HG02798 (cell line): ENCODE results near the gene IFI27L1.

Source experiments
- ATAC-seq: cut with Tn5 transposase; IDR thresholded peaks from one replicate; pipeline ENCODE4 v1.9.1; 2021; ENCODE audit warnings: mild to moderate bottlenecking; ENCODE audit not compliant: unreplicated experiment, poor library complexity

Gene IFI27L1, protein sequence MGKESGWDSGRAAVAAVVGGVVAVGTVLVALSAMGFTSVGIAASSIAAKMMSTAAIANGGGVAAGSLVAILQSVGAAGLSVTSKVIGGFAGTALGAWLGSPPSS

DNA sequence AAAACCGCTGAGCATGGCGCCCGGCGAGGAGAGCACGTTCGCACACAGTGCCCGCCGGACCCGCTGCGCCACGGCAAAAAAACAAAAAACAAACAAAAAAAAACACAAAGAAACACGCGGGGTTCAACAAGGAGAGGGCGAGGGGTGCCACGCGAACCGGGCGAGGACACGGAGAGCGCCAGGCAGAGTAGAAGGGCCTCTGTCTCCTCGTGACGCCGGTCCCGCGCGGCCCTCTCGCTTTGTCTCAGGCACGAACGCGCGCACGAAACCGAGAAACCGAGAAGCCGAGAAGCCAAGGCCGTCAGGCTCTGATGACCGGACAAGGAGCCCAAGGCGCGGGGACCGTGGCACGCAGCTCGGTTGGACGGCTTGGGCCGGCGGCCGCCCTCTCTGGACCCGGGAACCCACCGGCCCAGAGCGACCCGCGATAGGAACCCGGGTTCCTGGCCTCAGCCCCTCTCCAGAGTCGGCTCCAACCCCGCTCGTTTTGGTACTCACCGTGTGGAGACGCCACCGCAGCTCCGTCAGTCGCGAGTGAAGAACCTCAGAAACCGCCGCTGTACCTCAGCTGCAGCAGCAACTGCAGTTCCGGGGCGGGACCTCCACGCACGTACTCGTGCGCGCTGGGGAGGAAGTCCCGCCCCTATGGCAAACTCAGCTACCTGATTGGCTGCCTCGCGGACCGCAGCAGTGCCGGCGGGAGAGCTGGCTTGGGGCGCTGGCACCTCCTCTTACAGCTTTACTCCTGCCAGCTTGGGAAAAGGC, at the start of gene IFI27L1, which contains the start of gene DDX24:
TSS of gene IFI27L1 (plus strand) at position 690 of the 765 bp plus-strand sequence. CDS start 15,628 bp downstream, outside the sequence.
TSS of gene DDX24 (minus strand) at position 582 of the 765 bp plus-strand sequence. CDS start 1,460 bp downstream, outside the sequence.
- peak; percentile 99 for ATAC-seq

DNA sequence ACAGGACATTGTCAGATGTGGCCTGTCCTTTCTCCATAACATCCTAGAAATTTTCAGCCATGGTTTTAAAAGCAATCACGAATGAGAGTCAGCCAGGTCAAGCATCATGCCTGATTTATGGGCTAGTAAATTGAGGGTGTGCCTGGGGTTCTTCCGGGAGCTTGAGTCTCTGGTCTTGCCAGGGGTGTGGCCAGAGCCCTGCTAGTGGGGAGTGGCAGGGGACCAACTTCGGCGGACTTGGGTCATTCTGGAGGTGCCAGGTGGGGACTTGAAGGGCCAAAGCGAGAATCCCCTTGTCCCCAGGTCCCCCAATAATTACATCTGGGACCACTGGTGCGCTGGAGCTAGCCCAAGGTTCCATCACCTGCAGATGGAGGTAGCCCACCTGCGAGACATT, 49.2 kb upstream of the IFI27L1 start:
- ATAC-seq, result no peak

DNA sequence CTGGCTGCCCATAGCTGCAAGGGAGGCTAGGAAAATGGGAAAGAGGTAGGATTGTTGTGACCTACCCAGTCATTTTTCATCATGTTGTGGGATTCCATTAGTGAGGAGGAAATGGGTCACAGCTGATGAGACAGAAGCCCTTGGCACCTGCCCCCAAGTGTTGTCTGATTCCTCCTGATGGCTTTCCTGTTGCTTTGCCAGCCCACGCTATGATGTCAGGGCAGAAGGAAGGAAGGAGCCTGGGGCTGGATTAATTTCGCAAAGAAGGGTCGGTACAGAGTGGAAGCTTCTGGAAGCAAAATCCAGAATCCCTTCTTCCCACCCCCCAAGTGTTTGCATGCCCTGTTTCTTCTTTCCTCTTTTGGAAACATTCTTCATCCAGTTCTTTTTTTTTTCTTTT, 46.2 kb upstream of the IFI27L1 start:
- no peak for ATAC-seq

DNA sequence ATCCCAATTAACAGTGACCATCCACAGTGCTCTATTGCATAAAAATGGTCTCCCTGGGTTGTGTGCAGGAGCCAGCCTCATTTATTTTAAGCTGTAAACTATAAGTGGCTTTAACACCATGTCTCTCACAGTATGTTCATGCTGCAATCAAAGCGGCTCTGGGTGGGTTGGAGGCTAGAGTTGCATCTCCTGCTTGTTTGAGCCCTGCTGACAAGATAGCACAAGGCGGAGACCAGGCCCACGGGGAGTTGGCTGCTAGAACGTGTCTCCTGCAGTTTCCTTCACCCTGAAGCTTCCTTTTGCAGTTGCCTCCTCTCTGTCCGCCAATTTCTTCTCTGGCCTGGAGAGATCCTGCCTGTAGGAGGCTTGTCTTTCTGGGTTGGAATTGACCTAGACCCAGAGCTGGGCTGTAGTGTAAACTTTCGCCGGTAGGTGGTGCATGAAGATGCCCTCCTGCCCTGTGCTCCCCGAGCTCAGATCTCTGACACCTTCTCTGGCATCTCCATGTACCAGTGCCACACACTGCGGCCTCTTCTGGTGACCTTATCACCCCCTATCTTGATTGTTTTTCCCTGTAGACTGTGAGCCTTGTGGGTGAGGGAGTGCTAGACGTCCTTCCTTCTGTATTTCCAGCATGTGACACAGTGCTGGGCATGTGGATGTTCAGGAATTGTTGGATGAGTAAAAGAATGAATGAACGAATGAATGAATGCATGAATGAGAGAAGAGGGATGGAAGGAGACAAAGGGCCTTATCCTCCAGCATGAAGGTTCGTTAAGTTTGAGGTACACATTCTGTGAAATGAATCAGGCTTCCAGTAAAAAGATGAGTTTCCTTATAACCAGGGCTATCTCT, 44.6 kb upstream of the IFI27L1 start:
- ATAC-seq, result peak; percentile 83

DNA sequence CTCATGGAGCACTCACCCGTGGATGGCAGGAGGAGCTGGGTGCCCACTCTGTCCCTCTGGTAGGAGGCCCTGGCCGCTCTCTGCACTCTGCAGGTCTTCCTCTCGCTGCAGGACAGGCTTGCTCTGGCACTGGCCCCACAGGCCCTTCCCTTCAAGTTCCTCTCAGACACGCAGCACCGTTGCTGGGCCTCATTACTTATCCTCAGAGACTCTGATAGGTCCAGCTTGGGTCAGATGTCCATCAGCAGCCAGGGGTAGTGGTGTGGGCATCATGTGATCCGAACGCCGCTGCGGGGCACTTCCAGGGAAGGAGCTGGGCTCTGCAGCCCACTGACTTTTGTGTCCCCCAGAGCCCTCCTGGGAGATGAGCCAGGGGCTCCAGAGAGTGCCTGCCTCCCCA, 43.2 kb upstream of the IFI27L1 start:
- no peak for ATAC-seq

DNA sequence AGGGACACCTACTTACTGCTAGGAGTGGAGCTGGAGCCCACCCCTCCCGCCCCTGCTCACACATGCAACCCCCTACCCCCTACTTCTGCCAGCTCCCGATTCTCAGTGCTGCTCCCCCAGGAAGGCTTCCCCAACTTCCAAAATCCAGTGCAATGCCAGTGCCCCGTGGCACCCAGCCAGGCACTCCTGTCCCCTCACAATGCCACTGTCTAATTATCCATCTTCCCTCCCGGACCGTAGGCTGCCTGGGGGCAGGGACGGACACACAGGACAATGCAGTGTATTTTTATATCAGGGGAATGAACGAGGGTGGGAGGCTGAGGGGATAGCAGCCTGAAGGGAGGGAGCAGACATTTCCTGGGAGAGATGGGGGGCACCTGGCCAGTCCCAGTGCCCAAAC, 42.6 kb upstream of the IFI27L1 start:
- ATAC-seq, result no peak

DNA sequence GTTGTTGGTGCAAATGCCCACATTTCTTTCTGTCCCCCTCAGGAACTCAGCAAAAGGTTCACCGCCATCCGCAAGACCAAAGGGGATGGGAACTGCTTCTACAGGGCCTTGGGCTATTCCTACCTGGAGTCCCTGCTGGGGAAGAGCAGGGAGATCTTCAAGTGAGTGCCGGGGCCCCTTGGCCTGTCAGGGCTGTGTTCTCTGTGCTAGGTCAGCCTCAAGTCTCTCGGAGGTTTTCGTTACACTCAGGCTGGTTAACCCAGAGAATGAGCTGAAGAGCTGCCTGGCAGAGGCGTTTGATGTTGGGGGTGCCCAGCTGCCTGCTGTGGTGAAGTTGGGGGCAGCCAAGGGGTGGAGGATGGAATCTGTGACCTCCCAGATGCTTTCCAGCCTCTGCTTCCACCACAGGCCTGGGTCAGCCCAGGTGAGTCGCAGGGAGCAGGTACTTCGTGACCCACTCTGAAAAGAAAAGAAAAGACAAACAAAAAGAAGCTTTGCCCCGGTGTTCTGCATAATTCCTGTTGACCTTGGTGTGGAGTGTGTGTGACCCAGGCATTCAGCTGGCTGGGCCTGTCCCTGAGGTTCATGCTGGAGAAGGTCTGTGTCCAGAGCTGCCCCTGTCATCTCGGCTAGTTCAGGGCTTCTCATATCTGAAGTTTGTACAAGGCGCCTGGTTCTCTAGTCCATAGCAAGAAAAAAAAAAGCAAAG, 42.0 kb upstream of the IFI27L1 start:
- no peak for ATAC-seq

DNA sequence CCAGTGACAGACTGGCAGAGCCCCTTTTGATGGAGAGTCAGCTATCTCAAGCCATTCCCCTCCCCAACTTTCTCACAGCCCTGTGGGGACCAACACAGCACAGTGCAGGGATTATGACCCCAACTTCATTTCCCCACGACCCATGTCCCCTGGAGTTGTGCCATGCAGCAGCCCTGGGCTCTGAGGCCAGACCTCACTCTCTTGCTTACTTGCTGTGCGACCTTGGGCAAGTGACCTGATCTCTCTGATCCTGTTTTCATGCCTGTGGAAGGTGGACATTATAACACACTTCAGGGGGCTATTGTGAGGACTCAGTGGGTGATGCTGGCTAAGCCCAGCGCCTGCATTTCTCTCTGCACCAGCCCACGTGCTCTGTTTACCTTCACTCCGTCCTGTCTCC, 40.9 kb upstream of the IFI27L1 start:
- no peak for ATAC-seq

DNA sequence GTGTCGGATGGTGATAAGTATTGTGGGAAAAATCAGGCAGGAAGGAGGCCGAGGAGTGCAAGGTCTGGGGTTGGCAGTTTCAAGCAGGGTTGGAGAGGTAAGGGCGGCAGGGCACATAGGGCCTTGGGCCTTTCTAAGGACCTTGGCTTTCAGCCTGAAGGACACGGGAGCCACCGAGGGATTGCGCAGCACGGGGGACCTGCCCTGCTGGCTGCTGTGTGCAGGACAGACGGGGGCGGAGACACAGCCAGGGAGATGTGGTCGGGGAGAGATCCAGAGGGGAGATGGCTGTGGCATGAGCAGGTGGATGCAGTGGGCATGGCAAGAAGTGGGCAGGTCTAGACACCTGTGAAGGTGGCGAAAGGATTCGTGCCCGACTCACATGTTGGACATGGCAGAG, 40.3 kb upstream of the IFI27L1 start:
- ATAC-seq, result no peak

DNA sequence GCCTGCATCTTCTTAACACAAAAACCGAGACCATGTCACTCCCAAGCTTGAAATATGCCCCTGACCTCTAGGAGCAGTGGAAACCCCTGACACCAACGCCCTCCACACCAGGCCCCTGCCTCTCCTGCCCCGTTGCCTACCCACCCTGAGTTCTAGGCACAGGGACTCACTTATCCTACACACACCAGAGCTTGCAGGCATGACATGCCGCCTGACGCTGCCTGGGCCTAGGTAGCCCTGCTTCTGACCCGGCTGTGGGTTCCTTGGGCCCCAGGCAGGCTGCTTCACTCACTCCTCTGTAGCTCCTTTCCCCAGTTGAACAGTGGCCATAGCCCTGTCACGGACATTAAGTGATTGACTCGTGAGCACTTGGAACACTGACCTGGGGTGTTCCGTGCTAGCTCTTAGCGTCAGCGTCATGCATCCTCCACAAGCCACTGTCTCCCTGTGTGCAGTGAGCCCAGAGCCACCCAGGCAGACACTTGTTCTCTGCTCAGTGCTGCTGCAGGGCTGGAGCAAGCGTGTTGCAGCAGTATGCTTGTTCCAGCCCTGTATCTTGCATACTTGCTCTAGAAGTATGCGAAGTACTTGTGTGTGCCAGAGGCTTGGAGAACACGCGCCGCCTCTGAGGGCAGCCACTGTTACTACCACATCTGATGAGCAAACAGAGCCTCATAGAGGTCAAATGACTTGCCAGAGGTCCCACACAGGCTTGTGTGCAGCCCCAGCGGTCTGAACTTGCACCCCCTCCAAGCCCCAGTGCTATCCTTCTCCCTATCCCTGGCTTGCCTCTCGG, 39.4 kb upstream of the IFI27L1 start:
- no peak for ATAC-seq

DNA sequence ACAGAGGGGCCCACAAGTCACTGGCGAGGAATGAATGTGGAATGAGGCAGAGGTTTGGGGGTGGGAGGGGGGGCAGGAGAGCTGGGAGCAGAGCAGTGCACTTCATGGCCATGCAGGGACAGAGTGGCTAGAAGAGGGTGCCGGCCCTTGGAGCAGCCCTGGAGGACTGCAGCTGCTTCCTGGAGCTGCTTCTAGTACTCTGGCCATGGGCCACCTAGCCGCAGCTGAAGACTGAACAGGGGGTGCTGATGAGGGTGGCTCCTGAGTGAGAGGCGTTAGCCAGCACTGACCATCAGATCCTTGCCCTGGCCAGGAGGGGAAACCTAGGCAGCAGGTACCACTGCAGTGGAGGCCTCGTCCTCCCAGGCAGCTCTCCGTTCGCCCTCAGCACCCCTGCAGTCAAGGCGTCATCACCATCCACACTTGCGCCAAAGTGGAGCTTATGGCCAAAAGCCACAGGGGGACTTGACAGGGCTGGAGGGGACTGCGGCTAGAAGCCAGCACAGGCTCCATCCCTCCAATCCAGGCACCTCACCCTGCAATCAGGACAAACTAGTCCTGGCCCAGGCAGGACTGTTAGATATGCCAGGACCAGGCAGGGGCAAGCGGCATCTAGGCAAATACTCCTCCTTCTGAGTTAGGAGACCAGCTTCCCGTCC, 38.5 kb upstream of the IFI27L1 start:
- ATAC-seq, result no peak

DNA sequence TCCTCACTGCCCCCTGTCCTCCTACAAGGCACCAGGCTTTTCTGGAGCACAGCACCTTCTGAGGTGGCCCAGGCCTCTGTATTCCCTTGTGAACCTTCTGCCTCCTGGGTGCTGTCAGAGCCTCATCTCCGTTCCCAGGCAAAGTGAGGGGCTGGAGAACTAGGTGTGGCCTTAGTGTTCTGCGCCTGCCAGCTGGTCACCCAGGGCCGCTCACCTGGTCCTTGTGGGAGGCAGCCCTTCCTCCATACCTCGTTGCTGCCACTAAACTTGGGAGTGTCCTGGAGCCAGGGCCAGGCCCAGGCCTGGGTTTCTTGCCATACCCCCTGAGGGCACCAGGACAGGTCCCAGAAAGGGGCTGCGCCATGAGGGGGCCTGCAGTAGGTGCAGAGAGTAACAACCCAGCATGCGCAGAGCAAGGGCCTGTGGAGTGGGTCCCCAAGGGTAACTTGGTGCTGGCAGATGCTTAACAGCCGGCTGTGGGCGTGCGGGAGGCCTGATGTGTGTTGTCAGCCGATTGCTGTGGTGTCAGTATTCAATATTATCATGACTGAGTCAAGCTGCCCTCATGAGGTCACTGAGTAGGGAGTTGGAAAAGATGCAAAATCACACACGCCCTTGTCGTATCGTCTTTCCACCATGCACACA, 37.9 kb upstream of the IFI27L1 start:
- no peak for ATAC-seq

DNA sequence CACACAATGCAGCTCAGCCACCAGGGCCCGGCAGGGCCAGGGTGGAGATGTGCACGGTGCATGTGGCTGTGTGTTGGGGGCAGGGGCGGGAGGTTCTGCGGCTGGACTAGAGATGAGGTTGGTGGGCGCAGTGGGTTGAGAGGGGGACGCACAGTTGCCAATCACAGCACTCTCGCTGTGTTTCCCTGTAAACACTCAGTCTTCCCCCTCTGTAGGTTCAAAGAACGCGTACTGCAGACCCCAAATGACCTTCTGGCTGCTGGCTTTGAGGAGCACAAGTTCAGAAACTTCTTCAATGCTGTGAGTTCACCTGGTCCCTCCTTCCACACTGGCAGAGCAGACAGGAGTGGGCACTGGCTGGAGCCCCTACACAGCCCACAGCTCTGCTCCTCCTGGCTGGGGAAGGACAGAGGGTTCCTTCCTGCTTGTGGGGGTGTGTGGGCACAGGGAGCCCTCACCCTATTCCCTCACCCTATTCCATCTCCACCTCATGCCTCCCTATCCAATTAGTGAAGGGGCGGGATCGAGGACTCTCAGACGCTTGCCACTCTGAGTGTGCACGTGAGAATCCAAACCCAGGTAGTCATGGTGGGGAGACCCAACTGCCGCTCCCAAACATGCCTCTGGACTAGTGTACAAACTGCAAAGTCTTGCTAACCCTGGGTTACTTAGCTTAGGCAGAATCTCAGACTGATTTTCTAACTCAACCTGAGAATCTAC, 37.2 kb upstream of the IFI27L1 start:
- ATAC-seq, result no peak

DNA sequence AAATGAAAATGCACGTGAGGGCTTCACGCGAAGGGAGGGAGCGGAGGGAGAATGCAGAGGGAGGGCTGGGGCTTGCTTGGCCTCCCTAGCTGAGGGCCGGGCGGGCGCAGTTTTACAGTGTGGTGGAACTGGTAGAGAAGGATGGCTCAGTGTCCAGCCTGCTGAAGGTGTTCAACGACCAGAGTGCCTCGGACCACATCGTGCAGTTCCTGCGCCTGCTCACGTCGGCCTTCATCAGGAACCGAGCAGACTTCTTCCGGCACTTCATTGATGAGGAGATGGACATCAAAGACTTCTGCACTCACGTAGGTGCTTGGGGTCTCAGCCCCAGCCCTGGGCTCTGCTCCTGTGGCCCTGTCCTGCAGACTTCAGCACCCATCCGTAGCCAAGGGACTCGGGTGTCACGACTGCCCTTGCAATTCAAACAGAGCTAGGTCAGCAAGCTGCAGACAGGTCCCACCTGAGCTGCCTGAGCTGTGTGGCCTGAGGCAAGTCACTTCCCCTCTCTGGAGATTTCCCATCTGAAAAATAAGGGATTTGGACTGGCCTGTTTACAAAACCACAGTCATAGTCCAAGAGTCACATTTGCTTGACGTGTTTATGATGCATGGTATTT, 36.5 kb upstream of the IFI27L1 start:
- ATAC-seq, result no peak

DNA sequence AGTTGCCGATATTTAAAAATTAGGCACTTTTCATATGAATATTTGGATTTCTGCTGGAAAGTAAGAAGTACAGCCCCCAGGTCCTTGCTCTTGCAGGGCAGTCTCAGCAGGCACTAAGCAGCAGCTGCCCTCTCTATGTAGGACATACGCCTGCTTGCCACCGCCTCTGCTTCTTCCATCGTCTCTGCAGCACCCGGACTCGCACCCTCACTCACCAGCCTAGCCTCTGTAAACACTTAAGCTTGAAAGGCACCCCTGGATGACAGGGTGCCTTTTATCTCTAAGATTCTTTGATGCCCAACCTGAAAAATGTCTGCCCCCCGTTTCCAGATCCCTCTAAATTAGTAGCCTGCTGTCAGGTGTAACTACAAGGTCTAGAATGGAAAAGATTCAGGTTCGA, 36.0 kb upstream of the IFI27L1 start:
- ATAC-seq, result no peak

DNA sequence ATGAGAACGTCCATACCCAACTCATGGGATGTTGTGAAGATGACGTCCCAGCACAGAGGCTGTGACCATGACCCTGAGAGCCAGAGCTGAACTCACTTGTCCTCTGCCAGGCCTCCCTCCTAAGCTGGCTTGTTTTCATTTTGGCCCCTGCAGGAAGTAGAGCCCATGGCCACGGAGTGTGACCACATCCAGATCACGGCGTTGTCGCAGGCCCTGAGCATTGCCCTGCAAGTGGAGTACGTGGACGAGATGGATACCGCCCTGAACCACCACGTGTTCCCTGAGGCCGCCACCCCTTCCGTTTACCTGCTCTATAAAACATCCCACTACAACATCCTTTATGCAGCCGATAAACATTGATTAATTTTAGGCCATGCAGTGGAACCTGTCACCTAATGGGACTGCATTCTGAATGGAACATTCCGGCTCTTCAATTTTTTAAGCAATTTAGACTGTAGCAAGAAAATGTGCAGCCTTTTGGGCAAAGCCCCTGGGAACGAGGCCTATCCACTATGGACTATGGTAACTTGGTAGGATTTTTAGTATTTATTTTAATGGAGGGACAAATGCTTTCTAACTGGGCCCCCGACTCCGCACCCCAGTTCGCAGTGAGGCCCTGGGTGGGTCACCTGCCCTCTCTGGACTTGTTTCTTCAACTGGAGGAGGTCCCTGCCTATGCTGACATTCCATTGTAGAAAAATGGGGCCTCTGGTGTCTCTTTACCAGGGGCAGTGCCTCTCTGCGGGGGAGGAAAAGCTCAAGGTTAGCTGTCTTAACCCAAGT, 35.4 kb upstream of the IFI27L1 start:
- no peak for ATAC-seq

DNA sequence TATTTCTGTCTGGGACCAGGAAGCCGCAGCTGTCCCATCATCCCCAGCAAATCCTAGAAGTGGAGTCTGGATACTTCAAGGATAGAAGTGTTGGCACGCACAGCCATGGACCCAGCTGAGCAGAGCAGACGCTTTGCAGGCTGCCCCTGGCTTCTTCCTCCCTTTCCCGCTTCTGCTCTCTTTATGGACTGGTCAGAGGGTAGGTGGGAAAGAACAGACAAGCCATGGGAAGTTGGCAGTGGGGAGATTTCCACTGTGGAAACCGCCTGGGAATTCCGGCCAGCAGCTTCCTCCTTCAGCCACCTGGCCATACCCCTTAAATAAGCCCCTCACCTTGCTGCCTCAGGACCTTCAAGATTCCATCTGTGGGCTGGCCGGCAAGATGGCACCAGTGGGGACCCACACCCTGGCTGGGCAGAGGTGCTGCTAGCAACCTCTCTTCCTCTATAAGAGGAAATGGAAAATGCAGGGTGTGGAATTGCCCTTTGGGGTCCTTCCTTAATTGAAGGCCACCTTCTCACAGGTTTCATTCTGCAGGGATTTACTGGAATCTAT, 34.3 kb upstream of the IFI27L1 start:
- ATAC-seq, result no peak
